HG03565 (cell line): ENCODE data around the gene NPLOC4.

Source experiments
- ATAC-seq: cut with Tn5 transposase; IDR thresholded peaks from one replicate; pipeline ENCODE4 v1.9.1; 2021; ENCODE audit warnings: mild to moderate bottlenecking, moderate library complexity; ENCODE audit not compliant: unreplicated experiment

NPLOC4 gene

GRCh38 chr17:81549826-81550225 lies 87.1 kb downstream of the NPLOC4 start:
- ATAC-seq: no peak

GRCh38 chr17:81549031-81549557 lies 87.8 kb downstream of the NPLOC4 start:
- ATAC-seq: no peak

GRCh38 chr17:81547614-81547982 lies 89.3 kb downstream of the NPLOC4 start:
- ATAC-seq: no peak

GRCh38 chr17:81546906-81547613 lies 89.9 kb downstream of the NPLOC4 start:
- no peak for ATAC-seq

GRCh38 chr17:81545160-81545949 lies 91.6 kb downstream of the NPLOC4 start:
- ATAC-seq: no peak

- ATAC-seq: no peak
These were observed 92.5 kb downstream of the NPLOC4 start for GRCh38 chr17:81544281-81544974.

GRCh38 chr17:81543756-81544155 lies 93.2 kb downstream of the NPLOC4 start:
- ATAC-seq: no peak

- ATAC-seq: no peak
These were observed 93.6 kb downstream of the NPLOC4 start for GRCh38 chr17:81543339-81543675.

- ATAC-seq: no peak
These were observed 94.2 kb downstream of the NPLOC4 start for GRCh38 chr17:81542431-81543338.

GRCh38 chr17:81541123-81541522 lies 95.8 kb downstream of the NPLOC4 start:
- ATAC-seq: no peak

GRCh38 chr17:81540676-81541027 lies 96.3 kb downstream of the NPLOC4 start:
- no peak for ATAC-seq

- no peak for ATAC-seq
These were observed 96.8 kb downstream of the NPLOC4 start for GRCh38 chr17:81539961-81540675.

GRCh38 chr17:81539571-81539900 lies 97.4 kb downstream of the NPLOC4 start:
- ATAC-seq: no peak

GRCh38 chr17:81538651-81539570 lies 98.0 kb downstream of the NPLOC4 start:
- ATAC-seq: no peak

GRCh38 chr17:81537856-81538555 lies 98.9 kb downstream of the NPLOC4 start:
- ATAC-seq: no peak

GRCh38 chr17:81537343-81537855 lies 99.5 kb downstream of the NPLOC4 start:
- ATAC-seq: no peak

- ATAC-seq: no peak
These were observed 100.3 kb downstream of the NPLOC4 start for GRCh38 chr17:81536299-81537290.
